ENCODE measurements around the gene FAM107B. TPM values are rescaled to one million over a fixed set of nuclear protein-coding genes. Genes with fewer than 3 reads are reported as not detected.
A peak's percentile ranks its signal among the peaks of the same experiment; 100 is the strongest.

Gene FAM107B
- total and polyA plus RNA-seq, 4 donors: 24.9 to 58.1 (median 30.9) TPM

- Histone ChIP-seq H3K36me3 (ENCODE audit: control insufficient read depth in 4 of 4, insufficient read depth in 3 of 4, low read depth in 1 of 4, low read length in 3 of 4) (no peaks in the 10 kb centered on the region), H3K27ac (ENCODE audit: low read depth in 1 of 2, low read length in 2 of 2) (no peak overlapping the region), H3K4me1 (ENCODE audit: control insufficient read depth in 4 of 4, insufficient read depth in 4 of 4, low read length in 3 of 4) (peaks cover 3 to 16% (median 13%) of the 10 kb centered on the region in 4 donors), H3K9me3 (ENCODE audit: control insufficient read depth in 4 of 4, low read length in 3 of 4) (no peaks in the 10 kb centered on the region), H3K9ac (ENCODE audit: low read depth in 1 of 2, low read length in 2 of 2) (no peak overlapping the region), H3K27me3 (ENCODE audit: control insufficient read depth in 4 of 4, insufficient read depth in 4 of 4, low read length in 3 of 4) (no peaks in the 10 kb centered on the region), H3K4me3 (ENCODE audit: low read depth in 1 of 3, low read length in 3 of 3) (no peak overlapping the region)
- TF ChIP-seq TAF1 (conservative IDR thresholded peaks at IDR 0.05) (no peak), RXRA (IDR thresholded peaks at IDR 0.05) (peak; percentile 92), CTCF (IDR thresholded peaks at IDR 0.05; ENCODE audit: low read depth, low read length, missing input control) (no peak), SP1 (IDR thresholded peaks at IDR 0.05) (peak; percentile 80), HNF4G (IDR thresholded peaks at IDR 0.05) (peak; percentile 58), REST (IDR thresholded peaks at IDR 0.05) (peak; percentile 7), FOXA2 (IDR thresholded peaks at IDR 0.05) (peak; percentile 90), YY1 (IDR thresholded peaks at IDR 0.05) (peak; percentile 73), HNF4A (conservative IDR thresholded peaks at IDR 0.05) (peak; percentile 86 to 87), RAD21 (IDR thresholded peaks at IDR 0.05) (peak; percentile 63 to 71), FOXA1 (IDR thresholded peaks at IDR 0.05) (peak; percentile 74), NR2F2 (IDR thresholded peaks at IDR 0.05) (peak; percentile 25), MAX (IDR thresholded peaks at IDR 0.05) (no peak), JUND (IDR thresholded peaks at IDR 0.05) (peak in 1 of 2 donors; percentile 26), ATF3 (IDR thresholded peaks at IDR 0.05) (no peak)
- 35% methylated on average over 5 of the region's 5 CpGs for WGBS
- no peak for DNase-seq (ENCODE audit: low spot score)
Measured at GRCh38 chr10:14696821-14697220, 77.9 kb downstream of the FAM107B start.

GRCh38 chr10:14695847-14696480, 78.7 kb downstream of the FAM107B start:
- WGBS: 92% methylated on average over 3 of the region's 3 CpGs
- Histone ChIP-seq H3K9me3 (ENCODE audit: control insufficient read depth in 4 of 4, low read length in 3 of 4) (no peaks in the 10 kb centered on the region), H3K27me3 (ENCODE audit: control insufficient read depth in 4 of 4, insufficient read depth in 4 of 4, low read length in 3 of 4) (no peaks in the 10 kb centered on the region), H3K9ac (ENCODE audit: low read depth in 1 of 2, low read length in 2 of 2) (no peak overlapping the region), H3K27ac (ENCODE audit: low read depth in 1 of 2, low read length in 2 of 2) (no peak overlapping the region), H3K4me1 (ENCODE audit: control insufficient read depth in 4 of 4, insufficient read depth in 4 of 4, low read length in 3 of 4) (peaks cover 3 to 16% (median 13%) of the 10 kb centered on the region in 4 donors), H3K36me3 (ENCODE audit: control insufficient read depth in 4 of 4, insufficient read depth in 3 of 4, low read depth in 1 of 4, low read length in 3 of 4) (no peaks in the 10 kb centered on the region), H3K4me3 (ENCODE audit: low read depth in 1 of 3, low read length in 3 of 3) (no peak overlapping the region)
- no peak for DNase-seq (ENCODE audit: low spot score)
- TF ChIP-seq TAF1 (conservative IDR thresholded peaks at IDR 0.05): no peak
- no peak for TF ChIP-seq FOXA1 (IDR thresholded peaks at IDR 0.05)
